ENCODE measurements around the gene SLC30A7.

SLC30A7 gene

GRCh38 chr1:101030881-101031280 is 135.0 kb downstream of the SLC30A7 start:
- DNase-seq: no peak

All from stimulated activated CD4-positive, alpha-beta T cell treated with anti-CD3 and anti-CD28 coated beads, Interleukin-2, amount 100 ng/mL, for 48 hours (primary cell).